Endothelial cell of umbilical vein (primary cell): ENCODE data around the gene CDC26. TPM values are rescaled to one million over a fixed set of nuclear protein-coding genes. Genes with fewer than 3 reads are reported as not detected.

Source experiments
- BruUV-seq: library from RNA; stranded (reverse); fragments of 400-500 nt; replicated peaks from 2 replicates; lab custom pipeline; 2021; lab: Mats Ljungman, UMichigan
- CTCF ChIA-PET: fragments of 300-600, 350-600 bp; sonication (Branson Sonifier 250); formaldehyde crosslinking; loops from one replicate; lab custom pipeline; 2021; ENCODE audit warnings: antibody characterized with exemption, inconsistent platforms; lab: Charles Lee
- POLR2A ChIA-PET: fragments of 300-600, 350-600 bp; sonication (Branson Sonifier 250); formaldehyde crosslinking; loops from one replicate; lab custom pipeline; 2021; ENCODE audit warnings: antibody characterized with exemption, inconsistent platforms; lab: Charles Lee
- DNase-seq: peaks from one replicate; pipeline ENCODE4 v3.0.0-alpha.2; 2011; ENCODE audit warnings: low read depth, low spot score
- FAIRE-seq: peaks from 2 replicates; lab custom pipeline; 2011; peaks lifted over from hg19 to GRCh38; lab: Jason Lieb, UNC
- H2AFZ ChIP-seq: 2 replicates; pipeline ENCODE4 v1.6.0; 2012; ENCODE audit warnings: low read depth, low read length, control low read depth, inconsistent platforms
- H3K27ac ChIP-seq: 2 replicates; pipeline ENCODE4 v1.5.1; 2011; ENCODE audit warnings: low read depth, mild to moderate bottlenecking, control low read depth, low read length, moderate library complexity; ENCODE audit not compliant: insufficient read depth
- H3K27me3 ChIP-seq, 2 experiments: 2 replicates each; pipeline versions ENCODE4 v1.6.0 to v1.6.1; 2011; ENCODE audit warnings: low read length in 2 of 2, mixed read lengths in 1 of 2; ENCODE audit not compliant: control insufficient read depth in 2 of 2, insufficient read depth in 2 of 2
- H3K36me3 ChIP-seq, 2 experiments: 2 replicates in 1 of 2; 3 replicates in 1 of 2; pipeline ENCODE4 v1.5.1; 2011; ENCODE audit warnings: low read length in 2 of 2, mild to moderate bottlenecking in 1 of 2, moderate library complexity in 1 of 2; ENCODE audit not compliant: control insufficient read depth in 2 of 2, insufficient read depth in 2 of 2; ENCODE audit errors: extremely low read depth in 1 of 2
- H3K4me1 ChIP-seq: 3 replicates; pipeline ENCODE4 v1.5.1; 2011; ENCODE audit warnings: mild to moderate bottlenecking, low read length; ENCODE audit not compliant: control insufficient read depth, insufficient read depth; ENCODE audit errors: extremely low read depth
- H3K4me2 ChIP-seq: 2 replicates; pipeline ENCODE4 v1.6.1; 2011; ENCODE audit warnings: low read length, control low read depth, mixed read lengths; ENCODE audit not compliant: insufficient read depth
- H3K4me3 ChIP-seq, 3 experiments: fragments of 200-600 bp in 1 of 3; sonication (generic), shearing (Covaris generic) in 1 of 3; replicated peaks in 1 of 3; 2 replicates each; pipeline ENCODE4 v1.5.1; 2011 to 2016; ENCODE audit warnings: control low read depth in 3 of 3, low read length in 3 of 3, mild to moderate bottlenecking in 2 of 3, inconsistent platforms in 1 of 3, low read depth in 1 of 3, moderate library complexity in 1 of 3; ENCODE audit not compliant: insufficient read depth in 1 of 3
- H3K79me2 ChIP-seq: 2 replicates; pipeline ENCODE4 v1.6.0; 2012; ENCODE audit warnings: low read length, inconsistent platforms; ENCODE audit not compliant: control insufficient read depth, insufficient read depth
- H3K9ac ChIP-seq: replicated peaks from 2 replicates; pipeline ENCODE3; 2011; ENCODE audit warnings: low read length, control low read depth; ENCODE audit not compliant: insufficient read depth; ENCODE audit errors: extremely low read depth
- H3K9me1 ChIP-seq: replicated peaks from 3 replicates; pipeline ENCODE4 v1.6.0; 2011; ENCODE audit warnings: mild to moderate bottlenecking, low read length; ENCODE audit not compliant: control insufficient read depth, insufficient read depth; ENCODE audit errors: extremely low read depth
- H3K9me3 ChIP-seq: replicated peaks from 2 replicates; pipeline ENCODE4 v1.5.1; 2012; ENCODE audit warnings: low read length, inconsistent platforms; ENCODE audit not compliant: control insufficient read depth, insufficient read depth
- H4K20me1 ChIP-seq: replicated peaks from 2 replicates; pipeline ENCODE3; 2011; ENCODE audit warnings: mild to moderate bottlenecking, low read length; ENCODE audit not compliant: control insufficient read depth, insufficient read depth; ENCODE audit errors: extremely low read depth
- EZH2 ChIP-seq: IDR thresholded peaks from 2 replicates; pipeline ENCODE4 v1.6.1; 2012; ENCODE audit warnings: borderline replicate concordance, low read depth, mild to moderate bottlenecking, moderate library complexity, low read length, inconsistent platforms; ENCODE audit not compliant: severe bottlenecking
- FOS ChIP-seq: IDR thresholded peaks from 2 replicates; pipeline ENCODE4 v1.6.1; 2011; ENCODE audit warnings: mild to moderate bottlenecking, low read length, moderate library complexity, borderline replicate concordance; ENCODE audit not compliant: insufficient read depth
- GATA2 ChIP-seq: IDR thresholded peaks from 2 replicates; pipeline ENCODE4 v1.7.0; 2011; ENCODE audit warnings: low read depth, mild to moderate bottlenecking, moderate library complexity, mixed read lengths, low read length; ENCODE audit not compliant: insufficient read length, insufficient read depth
- JUN ChIP-seq: IDR thresholded peaks from 2 replicates; pipeline ENCODE4 v1.6.1; 2011; ENCODE audit warnings: borderline replicate concordance, low read depth; ENCODE audit not compliant: insufficient read length, insufficient read depth
- MYC ChIP-seq: IDR thresholded peaks from one replicate; pipeline ENCODE4 v1.6.1; 2011; ENCODE audit warnings: mild to moderate bottlenecking, low read depth, low read length
- POLR2A ChIP-seq: IDR thresholded peaks from 2 replicates; pipeline ENCODE4 v1.6.1; 2012; ENCODE audit warnings: low read depth, mild to moderate bottlenecking, control low read depth, low read length
- POLR2AphosphoS5 ChIP-seq: IDR thresholded peaks from 2 replicates; pipeline ENCODE4 v1.6.1; 2012; ENCODE audit warnings: low read depth, mild to moderate bottlenecking, control low read depth, low read length, moderate library complexity; ENCODE audit not compliant: insufficient read depth
- dilution Hi-C: fragments of 300-500 bp; cut with MboI; formaldehyde crosslinking; loops from one replicate; pipeline ENCODE4 v1.15.0; 2019; ENCODE audit warnings: low sequenced_read_pairs; ENCODE audit not compliant: extremely low pct_ligation_motif_present
- intact Hi-C: fragments of 100-400 bp; cut with micrococcal nuclease; formaldehyde crosslinking; loops from one replicate; pipeline ENCODE4 v1.10.0; 2022
- polyA plus RNA-seq, 4 experiments: library from polyadenylated mRNA; depleted of rRNA in 3 of 4; stranded (reverse) in 3 of 4; unstranded in 1 of 4; fragments of >200 nt; gene quantifications; 2 replicates each; pipeline versions ENCODE4 v1.2.1 to v1.2.3, GENCODE V29; 2011 to 2012; ENCODE audit warnings: missing spikeins in 1 of 4
- total RNA-seq: library from RNA; stranded (reverse); gene quantifications from 2 replicates; pipeline ENCODE4 v1.2.3, GENCODE V29; 2021
- TF ChIP-seq, protein P1 (sequence below): IDR thresholded peaks from 2 replicates; pipeline ENCODE4 v1.6.1; 2011; ENCODE audit not compliant: insufficient read depth, insufficient read length
- TF ChIP-seq, protein P2 (sequence below), 2 donors: IDR thresholded peaks; 1 replicate in 1 of 2; 2 replicates in 1 of 2; pipeline ENCODE4 v1.5.1; 2011; ENCODE audit warnings: low read length in 2 of 2, mild to moderate bottlenecking in 2 of 2, moderate library complexity in 2 of 2, control low read depth in 1 of 2, inconsistent platforms in 1 of 2, low read depth in 1 of 2; ENCODE audit not compliant: insufficient read depth in 1 of 2; ENCODE audit errors: extremely low read depth in 1 of 2

CDC26 gene
- total and polyA plus RNA-seq, 2 donors (not counting 3 experiments of a cell fraction or from before 2014, with no cell fraction given): 25.7 to 36.9 TPM

DNA sequence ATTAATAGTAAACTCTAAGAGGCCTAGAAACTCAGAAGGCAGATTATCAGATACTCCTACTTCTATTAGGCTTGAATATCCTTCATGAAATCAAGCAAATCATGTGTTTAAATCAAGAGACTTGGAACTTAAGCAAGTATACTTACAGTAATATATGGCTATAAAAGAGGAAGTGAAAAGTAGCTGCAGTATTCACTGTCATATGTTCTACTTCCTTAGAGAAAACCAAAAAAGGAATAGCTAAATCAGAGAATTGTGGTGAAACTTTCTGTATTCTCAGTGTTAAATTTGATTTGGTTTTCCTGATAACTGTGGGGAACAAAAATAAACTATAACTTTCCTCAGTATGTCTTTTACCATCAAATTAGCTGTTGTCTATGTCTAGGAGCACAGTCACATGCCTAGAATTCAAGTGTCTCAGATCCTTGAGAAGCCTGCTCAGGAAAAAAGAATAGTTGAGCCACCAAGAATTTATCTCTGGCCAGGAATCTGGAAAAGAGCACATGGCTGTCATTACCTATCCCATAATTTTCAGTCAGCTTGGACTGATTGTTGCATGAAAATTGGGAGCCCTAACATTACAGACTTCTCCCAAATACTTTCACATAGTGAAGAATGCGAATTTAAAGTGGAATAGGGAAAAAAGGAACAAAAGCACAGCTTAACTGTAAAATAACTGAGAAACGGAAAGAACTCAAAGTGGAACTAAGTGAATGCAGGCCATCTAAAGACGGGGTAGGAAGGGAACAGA is 56.0 kb downstream of the CDC26 start:
- POLR2A ChIA-PET: interaction anchor here (1.4 kb wide), 1 partner anchor 56 kb away, joined by 5 read pairs; the partner anchor contains the start of genes CDC26 and PRPF4
- Histone ChIP-seq H3K27ac (no peak overlapping the region), H3K4me2 (no peak overlapping the region)

More for the DNA sequence above, 56.0 kb downstream of the CDC26 start:
- Histone ChIP-seq H3K79me2 (peaks cover 60% of the 10 kb centered on the region), H3K27me3 (no peaks in the 10 kb centered on the region), H3K9ac (no peak overlapping the region), H4K20me1 (no peaks in the 10 kb centered on the region), H3K4me1 (peaks cover 26% of the 10 kb centered on the region), H3K9me3 (no peaks in the 10 kb centered on the region), H3K9me1 (no peaks in the 10 kb centered on the region), H3K36me3 (no peaks in the 10 kb centered on the region), H3K4me3 (no peak overlapping the region), H2AFZ (no peak overlapping the region)
- dilution Hi-C loops (no loop called here), intact Hi-C loops (no loop called here)
- FAIRE-seq (no peak), DNase-seq (no peak)
- no peak for TF ChIP-seq EZH2
- TF ChIP-seq, protein P1, sequence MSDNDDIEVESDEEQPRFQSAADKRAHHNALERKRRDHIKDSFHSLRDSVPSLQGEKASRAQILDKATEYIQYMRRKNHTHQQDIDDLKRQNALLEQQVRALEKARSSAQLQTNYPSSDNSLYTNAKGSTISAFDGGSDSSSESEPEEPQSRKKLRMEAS: no peak
- TF ChIP-seq, protein P2, sequence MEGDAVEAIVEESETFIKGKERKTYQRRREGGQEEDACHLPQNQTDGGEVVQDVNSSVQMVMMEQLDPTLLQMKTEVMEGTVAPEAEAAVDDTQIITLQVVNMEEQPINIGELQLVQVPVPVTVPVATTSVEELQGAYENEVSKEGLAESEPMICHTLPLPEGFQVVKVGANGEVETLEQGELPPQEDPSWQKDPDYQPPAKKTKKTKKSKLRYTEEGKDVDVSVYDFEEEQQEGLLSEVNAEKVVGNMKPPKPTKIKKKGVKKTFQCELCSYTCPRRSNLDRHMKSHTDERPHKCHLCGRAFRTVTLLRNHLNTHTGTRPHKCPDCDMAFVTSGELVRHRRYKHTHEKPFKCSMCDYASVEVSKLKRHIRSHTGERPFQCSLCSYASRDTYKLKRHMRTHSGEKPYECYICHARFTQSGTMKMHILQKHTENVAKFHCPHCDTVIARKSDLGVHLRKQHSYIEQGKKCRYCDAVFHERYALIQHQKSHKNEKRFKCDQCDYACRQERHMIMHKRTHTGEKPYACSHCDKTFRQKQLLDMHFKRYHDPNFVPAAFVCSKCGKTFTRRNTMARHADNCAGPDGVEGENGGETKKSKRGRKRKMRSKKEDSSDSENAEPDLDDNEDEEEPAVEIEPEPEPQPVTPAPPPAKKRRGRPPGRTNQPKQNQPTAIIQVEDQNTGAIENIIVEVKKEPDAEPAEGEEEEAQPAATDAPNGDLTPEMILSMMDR (IDR thresholded peaks at IDR 0.05; ENCODE audit: extremely low read depth in 1 of 2, insufficient read depth in 1 of 2, low read depth in 1 of 2, low read length in 2 of 2): no peak
- TF ChIP-seq GATA2: no peak
- TF ChIP-seq POLR2A: no peak
- TF ChIP-seq MYC: no peak
- no peak for TF ChIP-seq FOS
- no peak for TF ChIP-seq POLR2AphosphoS5
- no peak for TF ChIP-seq JUN
- CTCF ChIA-PET: interaction anchor here (0.7 to 1.9 kb wide), 4 partner anchors 18 to 889 kb away, joined by 3 to 4 read pairs (median 3); no protein-coding TSS in a partner anchor
- BruUV-seq: no TSS peak

Other genes with a start within 250 kb of the CDC26 start
- 1.3 and 1.6 TPM in 2 replicates for gene ZFP37, start 218.8 kb downstream of the CDC26 start, total RNA-seq
- 0.13 and 0.21 TPM in 2 replicates for gene ZFP37, start 218.8 kb downstream of the CDC26 start, polyA plus RNA-seq
- gene SLC31A2, start 124.6 kb downstream of the CDC26 start, total RNA-seq: 3.7 and 4.0 TPM in 2 replicates
- 9.8 and 11.4 TPM in 2 replicates for gene SLC31A2, start 124.6 kb downstream of the CDC26 start, polyA plus RNA-seq
- 24.6 and 26.8 TPM in 2 replicates for gene FKBP15, start 54.3 kb downstream of the CDC26 start, total RNA-seq
- gene FKBP15, start 54.3 kb downstream of the CDC26 start, polyA plus RNA-seq: 16.8 and 24.7 TPM in 2 replicates
- 20.8 and 22.7 TPM in 2 replicates for gene SLC31A1, start 54.0 kb downstream of the CDC26 start, total RNA-seq
- gene SLC31A1, start 54.0 kb downstream of the CDC26 start, polyA plus RNA-seq: 11.3 and 13.5 TPM in 2 replicates
- gene PRPF4, start 86 bp upstream of the CDC26 start, total RNA-seq: 24.2 and 25.8 TPM in 2 replicates
- 10.0 and 12.9 TPM in 2 replicates for gene PRPF4, start 86 bp upstream of the CDC26 start, polyA plus RNA-seq
- gene RNF183, start 27.8 kb upstream of the CDC26 start, total RNA-seq: not detected in 2 replicates
- gene RNF183, start 27.8 kb upstream of the CDC26 start, polyA plus RNA-seq: not detected in 2 replicates
- gene WDR31, start 64.7 kb upstream of the CDC26 start, total RNA-seq: 0.62 and 1.00 TPM in 2 replicates
- gene WDR31, start 64.7 kb upstream of the CDC26 start, polyA plus RNA-seq: 0.22 and 0.25 TPM in 2 replicates
- gene BSPRY, start 74.0 kb upstream of the CDC26 start, total RNA-seq: not detected in 2 replicates
- not detected in 2 replicates for gene BSPRY, start 74.0 kb upstream of the CDC26 start, polyA plus RNA-seq
- 7.6 and 8.0 TPM in 2 replicates for gene HDHD3, start 101.4 kb upstream of the CDC26 start, total RNA-seq
- gene HDHD3, start 101.4 kb upstream of the CDC26 start, polyA plus RNA-seq: 14.1 and 15.5 TPM in 2 replicates
- gene ALAD, start 125.7 kb upstream of the CDC26 start, total RNA-seq: 29.5 TPM in 2 replicates
- gene ALAD, start 125.7 kb upstream of the CDC26 start, polyA plus RNA-seq: 11.8 and 12.8 TPM in 2 replicates
- 53.8 and 54.3 TPM in 2 replicates for gene POLE3, start 135.1 kb upstream of the CDC26 start, total RNA-seq
- 61.5 and 68.6 TPM in 2 replicates for gene POLE3, start 135.1 kb upstream of the CDC26 start, polyA plus RNA-seq
- 0.66 and 0.88 TPM in 2 replicates for gene C9orf43, start 135.2 kb upstream of the CDC26 start, total RNA-seq
- 0.08 and 0.25 TPM in 2 replicates for gene C9orf43, start 135.2 kb upstream of the CDC26 start, polyA plus RNA-seq
- gene RGS3, start 188.2 kb upstream of the CDC26 start, total RNA-seq: 407 and 416 TPM in 2 replicates
- 356 and 385 TPM in 2 replicates for gene RGS3, start 188.2 kb upstream of the CDC26 start, polyA plus RNA-seq